WERI-Rb-1 (cell line): ENCODE measurements around the gene ZCCHC2.

Source experiments
- DNase-seq: peaks from one replicate; pipeline ENCODE4 v3.0.0-alpha.2; 2020
- H3K27ac ChIP-seq: fragments of 250-450 bp; sonication (Bioruptor Pico); 2 replicates; pipeline ENCODE4 v1.5.1; 2020; ENCODE audit warnings: mild to moderate bottlenecking, moderate library complexity
- H3K27me3 ChIP-seq: fragments of 250-450 bp; sonication (Bioruptor Pico); 2 replicates; pipeline ENCODE4 v1.5.1; 2021; ENCODE audit warnings: mild to moderate bottlenecking, low read depth, moderate library complexity; ENCODE audit not compliant: insufficient read depth, severe bottlenecking
- H3K36me3 ChIP-seq: fragments of 250-450 bp; sonication (Bioruptor Pico); 2 replicates; pipeline ENCODE4 v1.5.1; 2020; ENCODE audit warnings: mild to moderate bottlenecking, moderate library complexity
- H3K4me3 ChIP-seq: 2 replicates; pipeline ENCODE4 v1.5.1; 2011; ENCODE audit warnings: low read depth, mild to moderate bottlenecking, control low read depth, low read length
- H3K9me3 ChIP-seq: fragments of 250-450 bp; sonication (Bioruptor Pico); 2 replicates; pipeline ENCODE4 v1.5.1; 2021; ENCODE audit warnings: mild to moderate bottlenecking, moderate library complexity; ENCODE audit not compliant: severe bottlenecking
- TF ChIP-seq, protein P1 (sequence below): IDR thresholded peaks from 2 replicates; pipeline ENCODE4 v1.5.1; 2011; ENCODE audit warnings: low read depth, mild to moderate bottlenecking, control low read depth, inconsistent platforms, low read length

Gene ZCCHC2

DNA sequence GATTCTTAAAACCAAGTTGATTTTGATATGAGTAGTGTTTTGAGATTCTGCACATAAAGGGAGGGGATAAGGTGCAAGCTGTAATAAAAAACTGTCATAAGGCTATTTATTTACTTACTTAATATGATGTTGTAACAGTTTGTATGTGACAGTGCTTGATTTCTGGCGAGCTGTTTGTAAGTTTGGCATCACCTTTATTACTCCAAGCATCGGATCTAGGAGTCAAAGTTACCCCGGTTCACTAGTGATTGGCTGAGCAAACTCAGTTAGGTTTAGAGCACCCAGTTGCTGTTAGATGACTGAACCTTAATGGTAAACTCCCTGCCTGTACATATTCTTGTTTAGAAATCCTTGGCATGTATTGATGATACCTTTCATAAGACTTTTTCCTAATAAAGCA lies 16.1 kb downstream of the ZCCHC2 start:
- Histone ChIP-seq H3K4me3 (no peak overlapping the region), H3K36me3 (peaks cover 18% of the 10 kb centered on the region), H3K27me3 (no peaks in the 10 kb centered on the region), H3K9me3 (no peaks in the 10 kb centered on the region), H3K27ac (no peak overlapping the region)
- TF ChIP-seq, protein P1, sequence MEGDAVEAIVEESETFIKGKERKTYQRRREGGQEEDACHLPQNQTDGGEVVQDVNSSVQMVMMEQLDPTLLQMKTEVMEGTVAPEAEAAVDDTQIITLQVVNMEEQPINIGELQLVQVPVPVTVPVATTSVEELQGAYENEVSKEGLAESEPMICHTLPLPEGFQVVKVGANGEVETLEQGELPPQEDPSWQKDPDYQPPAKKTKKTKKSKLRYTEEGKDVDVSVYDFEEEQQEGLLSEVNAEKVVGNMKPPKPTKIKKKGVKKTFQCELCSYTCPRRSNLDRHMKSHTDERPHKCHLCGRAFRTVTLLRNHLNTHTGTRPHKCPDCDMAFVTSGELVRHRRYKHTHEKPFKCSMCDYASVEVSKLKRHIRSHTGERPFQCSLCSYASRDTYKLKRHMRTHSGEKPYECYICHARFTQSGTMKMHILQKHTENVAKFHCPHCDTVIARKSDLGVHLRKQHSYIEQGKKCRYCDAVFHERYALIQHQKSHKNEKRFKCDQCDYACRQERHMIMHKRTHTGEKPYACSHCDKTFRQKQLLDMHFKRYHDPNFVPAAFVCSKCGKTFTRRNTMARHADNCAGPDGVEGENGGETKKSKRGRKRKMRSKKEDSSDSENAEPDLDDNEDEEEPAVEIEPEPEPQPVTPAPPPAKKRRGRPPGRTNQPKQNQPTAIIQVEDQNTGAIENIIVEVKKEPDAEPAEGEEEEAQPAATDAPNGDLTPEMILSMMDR, result no peak
- DNase-seq, result no peak

DNA sequence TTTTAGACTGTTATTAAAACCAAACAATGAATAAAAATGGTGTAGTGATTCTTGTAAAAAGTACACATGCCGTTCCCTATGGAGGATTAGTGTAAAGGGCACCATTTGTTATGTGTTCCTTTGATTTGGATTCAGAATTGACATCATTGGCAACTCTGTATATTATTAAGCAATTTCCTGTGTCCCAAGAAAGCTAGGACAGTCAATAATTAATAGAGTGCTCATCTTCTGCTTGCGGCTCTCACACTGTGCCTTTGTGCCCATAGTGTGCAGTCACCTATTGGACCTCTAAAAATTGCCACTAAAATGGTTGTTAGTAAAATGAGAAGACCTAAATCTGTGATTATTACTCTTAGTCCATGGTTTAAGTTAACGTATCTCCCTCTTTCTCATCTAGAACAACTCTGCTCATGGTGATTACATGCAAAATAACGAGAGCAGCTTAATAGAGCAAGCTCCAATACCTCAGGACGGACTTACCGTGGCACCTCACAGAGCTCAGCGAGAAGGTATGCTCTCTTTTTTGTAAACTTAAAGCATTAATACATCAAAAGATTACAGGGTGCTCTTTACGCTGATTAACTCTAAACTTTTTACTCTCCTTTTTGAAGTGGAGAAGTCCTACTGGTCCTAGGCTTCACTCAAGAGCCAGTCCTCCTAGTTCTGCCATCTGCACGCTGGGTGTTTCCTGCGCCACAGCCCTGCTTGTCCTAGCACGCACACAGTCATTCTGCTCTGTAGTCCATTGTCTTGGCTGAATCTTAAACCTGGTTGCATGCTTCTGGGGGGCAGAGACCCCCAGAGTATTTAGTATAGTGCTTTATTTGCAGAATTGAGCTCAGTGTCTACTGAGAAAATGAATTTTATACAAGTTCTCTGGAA lies 16.7 kb downstream of the ZCCHC2 start:
- H3K27ac ChIP-seq, result no peak overlapping the region
- H3K36me3 ChIP-seq, result peaks cover 22% of the 10 kb centered on the region
- H3K4me3 ChIP-seq, result no peak overlapping the region
- H3K27me3 ChIP-seq, result no peaks in the 10 kb centered on the region
- no peak for DNase-seq
- H3K9me3 ChIP-seq, result no peaks in the 10 kb centered on the region
- TF ChIP-seq, protein P1, result no peak

DNA sequence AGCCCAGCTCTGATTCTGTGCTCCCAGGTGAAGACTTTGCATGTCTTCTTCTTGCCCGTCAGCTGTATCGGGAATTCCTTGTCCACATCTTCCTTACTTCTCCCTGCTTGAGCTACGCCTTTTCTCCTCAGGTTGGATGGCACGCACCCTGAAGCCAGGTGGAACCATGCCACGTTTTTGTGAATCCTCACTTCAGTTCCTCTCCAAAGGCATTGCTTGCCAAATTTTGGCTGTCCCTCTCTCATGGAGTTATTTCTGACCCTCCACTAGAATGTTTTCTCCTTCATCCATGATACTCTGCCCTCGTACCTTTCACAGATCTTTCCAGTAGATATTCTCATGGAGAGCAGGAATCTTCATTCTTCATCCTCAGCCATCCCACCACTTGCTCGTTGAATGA lies 20.2 kb downstream of the ZCCHC2 start:
- Histone ChIP-seq H3K27ac (no peak overlapping the region), H3K9me3 (no peaks in the 10 kb centered on the region), H3K4me3 (no peak overlapping the region), H3K36me3 (peaks cover 33% of the 10 kb centered on the region), H3K27me3 (no peaks in the 10 kb centered on the region)
- TF ChIP-seq, protein P1, result no peak
- DNase-seq, result no peak

DNA sequence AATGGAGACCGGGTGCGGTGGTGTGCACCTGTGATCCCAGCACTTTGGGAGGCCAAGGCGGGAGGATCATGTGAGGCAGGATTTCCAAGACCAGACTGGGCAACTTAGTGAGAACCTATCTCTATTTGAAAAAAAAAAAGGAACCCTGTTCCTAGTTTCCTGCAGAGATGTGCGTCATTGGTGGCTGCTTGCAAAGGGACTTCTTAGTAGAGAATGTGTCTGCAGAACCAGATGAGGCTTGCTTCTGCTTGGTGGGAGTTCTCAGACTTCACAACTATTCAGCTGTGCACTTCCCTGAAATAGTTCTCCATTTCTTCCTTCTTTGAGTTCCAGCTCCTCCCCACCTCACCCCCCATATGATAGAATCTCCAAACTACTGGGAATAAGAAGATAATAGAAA lies 22.3 kb downstream of the ZCCHC2 start:
- Histone ChIP-seq H3K27me3 (no peaks in the 10 kb centered on the region), H3K4me3 (no peak overlapping the region), H3K27ac (no peak overlapping the region), H3K9me3 (no peaks in the 10 kb centered on the region), H3K36me3 (peaks cover 40% of the 10 kb centered on the region)
- TF ChIP-seq, protein P1, result no peak
- DNase-seq, result no peak

DNA sequence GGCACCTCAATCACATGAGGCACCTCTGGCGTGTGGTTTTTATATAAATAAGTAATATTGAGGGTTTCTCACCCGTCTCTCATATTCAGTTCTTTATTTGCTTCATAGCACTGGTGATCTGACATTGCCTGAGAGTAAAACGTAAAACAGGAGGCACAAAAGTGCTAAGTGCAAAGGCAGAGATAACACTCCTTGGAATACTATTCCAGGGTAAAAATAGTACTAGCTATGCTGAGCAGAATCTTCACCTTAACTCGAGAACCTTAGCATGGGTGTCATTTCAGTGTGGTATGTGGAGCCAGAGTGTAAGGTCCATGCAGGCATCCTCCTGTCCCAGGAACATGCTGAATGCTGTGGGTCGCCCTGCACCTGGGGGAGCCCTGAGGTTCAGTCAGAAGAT lies 26.9 kb downstream of the ZCCHC2 start:
- no peak overlapping the region for H3K4me3 ChIP-seq
- no peak overlapping the region for H3K27ac ChIP-seq
- no peak for DNase-seq
- H3K36me3 ChIP-seq, result peaks cover 43% of the 10 kb centered on the region; the same call in 1 of the 2 replicates
- TF ChIP-seq, protein P1, result no peak
- no peaks in the 10 kb centered on the region for H3K27me3 ChIP-seq
- no peaks in the 10 kb centered on the region for H3K9me3 ChIP-seq
